Lower leg skin (tissue), 3 donors: ENCODE data around the gene AGPS.

Experiments used
- CTCF ChIP-seq, 3 donors: fragments of 450-650 bp; IDR thresholded peaks; one replicate each; pipeline ENCODE4 v1.5.1; 2016; ENCODE audit warnings: antibody characterized with exemption in 3 of 3, mild to moderate bottlenecking in 3 of 3, moderate library complexity in 2 of 3
- POLR2A ChIP-seq, 2 donors: fragments of 450-650 bp; IDR thresholded peaks; one replicate each; pipeline ENCODE4 v1.6.1; 2016 to 2017; ENCODE audit warnings: antibody characterized with exemption in 2 of 2, mild to moderate bottlenecking in 1 of 2, moderate library complexity in 1 of 2

- TF ChIP-seq CTCF (IDR thresholded peaks at IDR 0.05) (no peak), POLR2A (IDR thresholded peaks at IDR 0.05) (no peak)
Measured at GRCh38 chr2:177578454-177578853, 185.9 kb downstream of the AGPS start.
